Karpas-422 (cell line): Measurements from ENCODE around the gene NEDD4L. TPM values are rescaled to one million over a fixed set of nuclear protein-coding genes. Genes with fewer than 3 reads are reported as not detected.

ENCODE experiments used
- DNase-seq: peaks from one replicate; pipeline ENCODE4 v3.0.0-alpha.2; 2015
- H2AFZ ChIP-seq: fragments of 200-600 bp; sonication (generic); 2 replicates; pipeline ENCODE4 v1.6.1; 2014; ENCODE audit warnings: antibody characterized with exemption, low read length, mixed read lengths
- H3K27ac ChIP-seq: fragments of 200-600 bp; sonication (generic); 2 replicates; pipeline ENCODE4 v1.5.1; 2014; ENCODE audit warnings: mild to moderate bottlenecking, low read length, moderate library complexity
- H3K27me3 ChIP-seq: fragments of 200-600 bp; sonication (generic); 2 replicates; pipeline ENCODE4 v1.6.1; 2014; ENCODE audit warnings: low read length, mixed read lengths
- H3K36me3 ChIP-seq: fragments of 200-600 bp; sonication (generic); 2 replicates; pipeline ENCODE4 v1.6.1; 2014; ENCODE audit warnings: low read length, mixed read lengths; ENCODE audit not compliant: insufficient read depth
- H3K4me1 ChIP-seq: fragments of 200-600 bp; sonication (generic); 2 replicates; pipeline ENCODE4 v1.6.1; 2014; ENCODE audit warnings: mild to moderate bottlenecking, low read length, mixed read lengths
- H3K4me2 ChIP-seq: fragments of 200-600 bp; sonication (generic); 2 replicates; pipeline ENCODE4 v1.6.1; 2014; ENCODE audit warnings: low read length, low read depth, mild to moderate bottlenecking; ENCODE audit not compliant: poor library complexity, severe bottlenecking
- H3K4me3 ChIP-seq: fragments of 200-600 bp; sonication (generic); 2 replicates; pipeline ENCODE4 v1.5.1; 2014; ENCODE audit warnings: mild to moderate bottlenecking, antibody characterized with exemption, low read length, mixed read lengths
- H3K79me2 ChIP-seq: fragments of 200-600 bp; sonication (generic); 2 replicates; pipeline ENCODE4 v1.6.1; 2014; ENCODE audit warnings: mild to moderate bottlenecking, low read length, mixed read lengths
- H3K9ac ChIP-seq: fragments of 200-600 bp; sonication (generic); 2 replicates; pipeline ENCODE4 v1.6.0; 2014; ENCODE audit warnings: low read length
- H3K9me2 ChIP-seq: fragments of 200-600 bp; sonication (generic), shearing (Covaris generic); replicated peaks from 2 replicates; pipeline ENCODE4 v1.6.0; 2014; ENCODE audit warnings: mild to moderate bottlenecking, low read length, moderate library complexity; ENCODE audit not compliant: insufficient read depth
- H3K9me3 ChIP-seq: fragments of 300-700, 200-600 bp; sonication (generic); 2 replicates; pipeline ENCODE4 v1.6.1; 2014; ENCODE audit warnings: low read length, mixed read lengths
- H4K20me1 ChIP-seq: fragments of 200-600 bp; sonication (generic); 2 replicates; pipeline ENCODE4 v1.6.1; 2014; ENCODE audit warnings: mild to moderate bottlenecking, antibody characterized with exemption, low read length, low read depth; ENCODE audit not compliant: insufficient read depth
- total RNA-seq: library from RNA; depleted of rRNA; stranded (reverse); fragments of >200 nt; shearing (Covaris generic); gene quantifications from 2 replicates; pipeline ENCODE4 v1.2.3, GENCODE V29; 2014; ENCODE audit warnings: low replicate concordance

Gene NEDD4L
- total RNA-seq, 1 experiment from 2014 or later = 17.1 TPM

- Histone ChIP-seq H2AFZ (no peak overlapping the region), H3K79me2 (no peaks in the 10 kb centered on the region), H3K9me2 (no peaks in the 10 kb centered on the region), H3K36me3 (no peaks in the 10 kb centered on the region), H3K4me1 (no peaks in the 10 kb centered on the region), H3K4me2 (no peak overlapping the region), H3K9ac (no peak overlapping the region), H3K9me3 (no peaks in the 10 kb centered on the region), H3K27ac (no peak overlapping the region), H3K27me3 (no peaks in the 10 kb centered on the region), H3K4me3 (no peak overlapping the region), H4K20me1 (peaks cover 9% of the 10 kb centered on the region; the same call in 1 of the 2 replicates)
- DNase-seq = no peak
Observed at GRCh38 chr18:58247363-58247834, 203.4 kb downstream of the NEDD4L start.

- no peak overlapping the region for H3K4me2 ChIP-seq
- H3K27ac ChIP-seq = no peak overlapping the region
- H3K9me3 ChIP-seq = no peaks in the 10 kb centered on the region
- no peak overlapping the region for H2AFZ ChIP-seq
- H3K4me1 ChIP-seq = no peaks in the 10 kb centered on the region
- H4K20me1 ChIP-seq = 0 out of 2 replicates have a peak, but pooled peaks cover 3% of the 10 kb centered on the region
- no peaks in the 10 kb centered on the region for H3K79me2 ChIP-seq
- H3K9me2 ChIP-seq = no peaks in the 10 kb centered on the region
- H3K9ac ChIP-seq = no peak overlapping the region
- H3K4me3 ChIP-seq = no peak overlapping the region
- DNase-seq = no peak
- no peaks in the 10 kb centered on the region for H3K36me3 ChIP-seq
- H3K27me3 ChIP-seq = no peaks in the 10 kb centered on the region
Observed at GRCh38 chr18:58249712-58250111, 205.7 kb downstream of the NEDD4L start.

GRCh38 chr18:58251416-58251815 lies 207.4 kb downstream of the NEDD4L start:
- Histone ChIP-seq H4K20me1 (0 out of 2 replicates have a peak, but pooled peaks cover 3% of the 10 kb centered on the region), H3K9me2 (no peaks in the 10 kb centered on the region), H3K36me3 (no peaks in the 10 kb centered on the region), H2AFZ (no peak overlapping the region), H3K9me3 (no peaks in the 10 kb centered on the region), H3K27me3 (no peaks in the 10 kb centered on the region), H3K9ac (no peak overlapping the region), H3K4me2 (no peak overlapping the region), H3K27ac (no peak overlapping the region), H3K79me2 (no peaks in the 10 kb centered on the region), H3K4me3 (no peak overlapping the region), H3K4me1 (no peaks in the 10 kb centered on the region)
- no peak for DNase-seq

- Histone ChIP-seq H3K4me2 (no peak overlapping the region), H3K4me3 (no peak overlapping the region), H3K27ac (no peak overlapping the region), H4K20me1 (0 out of 2 replicates have a peak, but pooled peaks cover 3% of the 10 kb centered on the region), H3K4me1 (no peaks in the 10 kb centered on the region), H3K36me3 (no peaks in the 10 kb centered on the region), H3K9ac (no peak overlapping the region), H2AFZ (no peak overlapping the region), H3K27me3 (no peaks in the 10 kb centered on the region), H3K9me2 (no peaks in the 10 kb centered on the region), H3K79me2 (no peaks in the 10 kb centered on the region), H3K9me3 (no peaks in the 10 kb centered on the region)
- DNase-seq = no peak
Observed at GRCh38 chr18:58252166-58252565, 208.1 kb downstream of the NEDD4L start.

- Histone ChIP-seq H2AFZ (no peak overlapping the region), H3K9ac (no peak overlapping the region), H4K20me1 (0 out of 2 replicates have a peak, but pooled peaks cover 3% of the 10 kb centered on the region), H3K9me2 (no peaks in the 10 kb centered on the region), H3K79me2 (no peaks in the 10 kb centered on the region), H3K27me3 (no peaks in the 10 kb centered on the region), H3K4me3 (no peak overlapping the region), H3K4me1 (no peaks in the 10 kb centered on the region), H3K4me2 (no peak overlapping the region), H3K27ac (no peak overlapping the region), H3K9me3 (no peaks in the 10 kb centered on the region), H3K36me3 (no peaks in the 10 kb centered on the region)
- no peak for DNase-seq
Observed at GRCh38 chr18:58253318-58253717, 209.3 kb downstream of the NEDD4L start.

- H3K27ac ChIP-seq = no peak overlapping the region
- H3K36me3 ChIP-seq = no peaks in the 10 kb centered on the region
- no peaks in the 10 kb centered on the region for H3K79me2 ChIP-seq
- no peaks in the 10 kb centered on the region for H3K9me2 ChIP-seq
- H3K9me3 ChIP-seq = no peaks in the 10 kb centered on the region
- no peak overlapping the region for H3K4me2 ChIP-seq
- no peak overlapping the region for H2AFZ ChIP-seq
- H3K9ac ChIP-seq = no peak overlapping the region
- no peaks in the 10 kb centered on the region for H3K27me3 ChIP-seq
- no peaks in the 10 kb centered on the region for H3K4me1 ChIP-seq
- DNase-seq = no peak
- H4K20me1 ChIP-seq = 0 out of 2 replicates have a peak, but pooled peaks cover 3% of the 10 kb centered on the region
- H3K4me3 ChIP-seq = no peak overlapping the region
Observed at GRCh38 chr18:58253871-58254270, 209.8 kb downstream of the NEDD4L start.

GRCh38 chr18:58254873-58255511 lies 211.0 kb downstream of the NEDD4L start:
- no peak overlapping the region for H3K4me2 ChIP-seq
- H3K36me3 ChIP-seq = no peaks in the 10 kb centered on the region
- no peak overlapping the region for H3K27ac ChIP-seq
- H3K27me3 ChIP-seq = no peaks in the 10 kb centered on the region
- H3K9me2 ChIP-seq = no peaks in the 10 kb centered on the region
- peaks cover 8% of the 10 kb centered on the region; the same call in 1 of the 2 replicates for H4K20me1 ChIP-seq
- H2AFZ ChIP-seq = no peak overlapping the region
- no peak for DNase-seq
- H3K9ac ChIP-seq = no peak overlapping the region
- no peak overlapping the region for H3K4me3 ChIP-seq
- no peaks in the 10 kb centered on the region for H3K79me2 ChIP-seq
- no peaks in the 10 kb centered on the region for H3K9me3 ChIP-seq
- no peaks in the 10 kb centered on the region for H3K4me1 ChIP-seq

GRCh38 chr18:58255701-58256311 lies 211.8 kb downstream of the NEDD4L start:
- Histone ChIP-seq H3K27me3 (no peaks in the 10 kb centered on the region), H2AFZ (no peak overlapping the region), H3K9ac (no peak overlapping the region), H3K4me1 (no peaks in the 10 kb centered on the region), H3K4me3 (no peak overlapping the region), H3K4me2 (no peak overlapping the region), H3K27ac (no peak overlapping the region), H4K20me1 (peaks cover 12% of the 10 kb centered on the region), H3K36me3 (no peaks in the 10 kb centered on the region), H3K79me2 (no peaks in the 10 kb centered on the region), H3K9me2 (no peaks in the 10 kb centered on the region), H3K9me3 (no peaks in the 10 kb centered on the region)
- no peak for DNase-seq
